IMR-90 (cell line): ENCODE measurements around the gene LMO4. TPM values are rescaled to one million over a fixed set of nuclear protein-coding genes. Genes with fewer than 3 reads are reported as not detected.

ENCODE experiments used
- ATAC-seq: fragments of 200-7000 bp; cut with Tn5 transposase; 2 replicates; pipeline ENCODE4 v1.9.1; 2020; ENCODE audit warnings: low read depth, mild to moderate bottlenecking, moderate library complexity
- BruUV-seq: library from RNA; stranded (reverse); fragments of 400-500 nt; replicated peaks from 2 replicates; lab custom pipeline; 2021; lab: Mats Ljungman, UMichigan
- CTCF ChIA-PET: fragments of 300-600 bp; formaldehyde crosslinking; extraction: SDS; loops from one replicate; lab custom pipeline; 2021; ENCODE audit warnings: antibody characterized with exemption; lab: Yijun Ruan, JAX
- POLR2A ChIA-PET: fragments of 300-600 bp; sonication (Branson Sonifier 250); formaldehyde crosslinking; loops from one replicate; lab custom pipeline; 2022; ENCODE audit warnings: antibody characterized with exemption; ENCODE audit not compliant: unreplicated experiment; lab: Charles Lee
- DNase-seq: peaks from one replicate; pipeline ENCODE4 v3.0.0; 2013
- H2AFZ ChIP-seq: replicated peaks from 2 replicates; pipeline ENCODE3; 2013; ENCODE audit warnings: low read length, mild to moderate bottlenecking; ENCODE audit not compliant: poor library complexity
- H2AK5ac ChIP-seq: 2 replicates; pipeline ENCODE4 v1.6.1; 2013; ENCODE audit warnings: low read depth, low read length, inconsistent platforms
- H2AK9ac ChIP-seq: replicated peaks from 2 replicates; pipeline ENCODE3; 2013; ENCODE audit warnings: mild to moderate bottlenecking, low read depth, low read length, moderate library complexity; ENCODE audit not compliant: poor library complexity
- H2BK120ac ChIP-seq: 2 replicates; pipeline ENCODE4 v1.6.1; 2013; ENCODE audit warnings: low read depth, low read length, inconsistent platforms
- H2BK15ac ChIP-seq: 3 replicates; pipeline ENCODE4 v1.6.1; 2013; ENCODE audit warnings: low read depth, low read length, inconsistent platforms
- H2BK20ac ChIP-seq: 2 replicates; pipeline ENCODE4 v1.6.1; 2013; ENCODE audit warnings: low read depth, mild to moderate bottlenecking, inconsistent platforms, low read length, moderate library complexity
- H2BK5ac ChIP-seq: 2 replicates; pipeline ENCODE4 v1.6.1; 2013; ENCODE audit warnings: mild to moderate bottlenecking, low read depth, low read length, inconsistent platforms; ENCODE audit not compliant: poor library complexity, severe bottlenecking
- H3K14ac ChIP-seq: replicated peaks from 2 replicates; pipeline ENCODE4 v1.6.1; 2013; ENCODE audit warnings: low read depth, low read length, inconsistent platforms
- H3K18ac ChIP-seq: 2 replicates; pipeline ENCODE4 v1.6.1; 2013; ENCODE audit warnings: low read depth, low read length, control low read depth
- H3K23ac ChIP-seq: 2 replicates; pipeline ENCODE4 v1.6.1; 2013; ENCODE audit warnings: low read depth, low read length, inconsistent platforms
- H3K27ac ChIP-seq: 2 replicates; pipeline ENCODE4 v1.5.1; 2013; ENCODE audit warnings: mild to moderate bottlenecking, control low read depth, low read length; ENCODE audit not compliant: insufficient read depth
- H3K27me3 ChIP-seq: 2 replicates; pipeline ENCODE4 v1.6.1; 2013; ENCODE audit warnings: low read length; ENCODE audit not compliant: control insufficient read depth, insufficient read depth
- H3K36me3 ChIP-seq: 2 replicates; pipeline ENCODE4 v1.6.1; 2013; ENCODE audit warnings: low read length, mixed read lengths; ENCODE audit not compliant: control insufficient read depth, insufficient read depth
- H3K4ac ChIP-seq: 2 replicates; pipeline ENCODE4 v1.6.1; 2013; ENCODE audit warnings: low read depth, low read length, inconsistent platforms
- H3K4me1 ChIP-seq: 2 replicates; pipeline ENCODE4 v1.6.1; 2013; ENCODE audit warnings: low read length, mixed read lengths; ENCODE audit not compliant: control insufficient read depth, insufficient read depth
- H3K4me2 ChIP-seq: 2 replicates; pipeline ENCODE4 v1.6.1; 2013; ENCODE audit warnings: low read depth, mild to moderate bottlenecking, control low read depth, low read length, moderate library complexity
- H3K4me3 ChIP-seq: 2 replicates; pipeline ENCODE4 v1.5.1; 2013; ENCODE audit warnings: low read depth, mild to moderate bottlenecking, control low read depth, low read length, moderate library complexity; ENCODE audit not compliant: insufficient read depth
- H3K56ac ChIP-seq: 2 replicates; pipeline ENCODE4 v1.6.1; 2013; ENCODE audit warnings: low read length, inconsistent platforms; ENCODE audit not compliant: insufficient read depth; ENCODE audit errors: extremely low read depth
- H3K79me1 ChIP-seq, 2 experiments: 2 replicates each; pipeline ENCODE4 v1.6.1; 2013; ENCODE audit warnings: low read length in 2 of 2, inconsistent platforms in 1 of 2, low read depth in 1 of 2
- H3K9ac ChIP-seq: 2 replicates; pipeline ENCODE4 v1.6.1; 2013; ENCODE audit warnings: low read depth, low read length, control low read depth
- H3K9me1 ChIP-seq: 2 replicates; pipeline ENCODE4 v1.6.1; 2013; ENCODE audit warnings: low read length, inconsistent platforms; ENCODE audit not compliant: insufficient read depth
- H3K9me3 ChIP-seq: 2 replicates; pipeline ENCODE4 v1.6.1; 2013; ENCODE audit warnings: low read length; ENCODE audit not compliant: control insufficient read depth, insufficient read depth
- H4K20me1 ChIP-seq: 2 replicates; pipeline ENCODE4 v1.6.1; 2013; ENCODE audit warnings: low read length, inconsistent platforms; ENCODE audit not compliant: insufficient read depth
- H4K5ac ChIP-seq: 2 replicates; pipeline ENCODE4 v1.6.1; 2013; ENCODE audit warnings: mild to moderate bottlenecking, low read depth, low read length, control low read depth
- H4K8ac ChIP-seq, 2 experiments: 2 replicates each; pipeline ENCODE4 v1.6.1; 2013; ENCODE audit warnings: low read depth in 2 of 2, low read length in 2 of 2, control low read depth in 1 of 2, inconsistent platforms in 1 of 2
- H4K91ac ChIP-seq: 2 replicates; pipeline ENCODE4 v1.6.1; 2013; ENCODE audit warnings: low read depth, low read length, inconsistent platforms; ENCODE audit not compliant: insufficient read depth
- BHLHE40 ChIP-seq: fragments of 150-350 bp; IDR thresholded peaks from 2 replicates; pipeline ENCODE4 v1.6.1; 2016; ENCODE audit warnings: mild to moderate bottlenecking, low read depth, low read length
- CEBPB ChIP-seq: IDR thresholded peaks from 2 replicates; pipeline ENCODE4 v1.6.1; 2012; ENCODE audit warnings: low read depth, low read length, improper control_type of control experiment
- CHD1 ChIP-seq: IDR thresholded peaks from 2 replicates; pipeline ENCODE4 v1.6.1; 2012; ENCODE audit warnings: low read depth, low read length, improper control_type of control experiment
- CTCF ChIP-seq: conservative IDR thresholded peaks from 2 replicates; pipeline ENCODE4 v1.5.1; 2012; ENCODE audit warnings: mild to moderate bottlenecking, low read depth, low read length, improper control_type of control experiment
- FOS ChIP-seq: fragments of 150-350 bp; IDR thresholded peaks from 2 replicates; pipeline ENCODE4 v1.6.1; 2016; ENCODE audit warnings: low read depth, low read length
- MAFK ChIP-seq: IDR thresholded peaks from 2 replicates; pipeline ENCODE4 v1.6.1; 2012; ENCODE audit warnings: low read depth, low read length, improper control_type of control experiment
- MAZ ChIP-seq: IDR thresholded peaks from 2 replicates; pipeline ENCODE4 v1.6.1; 2012; ENCODE audit warnings: low read depth, mild to moderate bottlenecking, low read length, improper control_type of control experiment, moderate library complexity, borderline replicate concordance
- MXI1 ChIP-seq: IDR thresholded peaks from 2 replicates; pipeline ENCODE4 v1.6.1; 2012; ENCODE audit warnings: low read depth, mild to moderate bottlenecking, low read length, moderate library complexity, borderline replicate concordance
- NFE2L2 ChIP-seq: fragments of 150-350 bp; IDR thresholded peaks from 2 replicates; pipeline ENCODE4 v1.6.1; 2016; ENCODE audit warnings: low read depth, mild to moderate bottlenecking, low read length
- POLR2A ChIP-seq: IDR thresholded peaks from 2 replicates; pipeline ENCODE4 v1.6.1; 2012; ENCODE audit warnings: mild to moderate bottlenecking, low read depth, low read length
- RAD21 ChIP-seq: IDR thresholded peaks from 2 replicates; pipeline ENCODE4 v1.6.1; 2012; ENCODE audit warnings: low read length, improper control_type of control experiment
- RCOR1 ChIP-seq: IDR thresholded peaks from 2 replicates; pipeline ENCODE4 v1.6.1; 2012; ENCODE audit warnings: mild to moderate bottlenecking, low read length, improper control_type of control experiment; ENCODE audit not compliant: insufficient replicate concordance
- RFX5 ChIP-seq: IDR thresholded peaks from 2 replicates; pipeline ENCODE4 v1.8.0; 2012; ENCODE audit warnings: low read depth, mild to moderate bottlenecking, low read length, moderate library complexity
- SMC3 ChIP-seq: fragments of 150-350 bp; IDR thresholded peaks from 2 replicates; pipeline ENCODE4 v1.6.1; 2016; ENCODE audit warnings: low read depth, mild to moderate bottlenecking, antibody characterized with exemption, low read length, moderate library complexity
- USF2 ChIP-seq: fragments of 150-350 bp; IDR thresholded peaks from 2 replicates; pipeline ENCODE4 v1.6.1; 2017; ENCODE audit warnings: mild to moderate bottlenecking, antibody characterized with exemption, low read length, low read depth
- WGBS, 2 experiments: methylation state at CpG; one replicate each; pipeline versions ENCODE4 v1.1.5 to v1.1.7; 2013; ENCODE audit warnings: missing lambda C conversion rate in 2 of 2; ENCODE audit not compliant: insufficient read length in 1 of 2; ENCODE audit errors: extremely low coverage in 2 of 2; 5-methylcytosine and 5-hydroxymethylcytosine counted together
- dilution Hi-C: fragments of 300-500 bp; cut with HindIII; formaldehyde crosslinking; loops from one replicate; pipeline ENCODE4 v1.14.3; 2018; ENCODE audit warnings: low sequenced_read_pairs; ENCODE audit not compliant: unreplicated experiment
- in situ Hi-C: fragments of 300-500 bp; cut with MboI; formaldehyde crosslinking; loops from 3 replicates; pipeline ENCODE4 v1.14.3; 2019; ENCODE audit warnings: low sequenced_read_pairs, inconsistent platforms, mixed read lengths
- intact Hi-C: fragments of 100-400 bp; cut with micrococcal nuclease; formaldehyde crosslinking; loops from 2 replicates; pipeline ENCODE4 v1.10.0; 2022
- polyA plus RNA-seq, 3 experiments: library from polyadenylated mRNA; depleted of rRNA; stranded (reverse); fragments of >200 nt; gene quantifications; 2 replicates each; pipeline ENCODE4 v1.2.3, GENCODE V29; 2012; ENCODE audit warnings: low replicate concordance in 1 of 3
- total RNA-seq: library from RNA; depleted of rRNA; stranded (reverse); fragments of >200 nt; gene quantifications from 2 replicates; pipeline ENCODE4 v1.2.3, GENCODE V29; 2012

The LMO4 gene
- total and polyA plus RNA-seq, 2 of the 4 experiments (the other 2 are of a cell fraction) = 98.9 to 109 TPM

GRCh38 chr1:87292684-87293493, 35.8 kb upstream of the LMO4 start:
- Histone ChIP-seq H3K4me1 (0 out of 2 replicates have a peak, but pooled peaks cover 1% of the 10 kb centered on the region), H3K18ac (no peak overlapping the region), H2AFZ (no peak overlapping the region), H3K27me3 (peaks cover 2% of the 10 kb centered on the region), H3K23ac (no peak overlapping the region), H3K9me1 (no peaks in the 10 kb centered on the region), H3K56ac (no peak overlapping the region), H3K4me3 (no peak overlapping the region), H2BK120ac (no peak overlapping the region), H2AK5ac (no peak overlapping the region), H2BK5ac (no peak overlapping the region), H3K4ac (no peak overlapping the region), H3K9me3 (no peaks in the 10 kb centered on the region; the same call in 1 of the 2 replicates), H3K9ac (no peak overlapping the region), H2AK9ac (no peak overlapping the region), H2BK15ac (no peak overlapping the region), H2BK20ac (no peak overlapping the region), H4K5ac (no peak overlapping the region), H4K8ac (no peak overlapping the region), H3K36me3 (no peaks in the 10 kb centered on the region), H3K14ac (no peak overlapping the region), H3K79me1 (no peaks in the 10 kb centered on the region), H4K91ac (no peak overlapping the region), H4K20me1 (no peaks in the 10 kb centered on the region), H3K27ac (no peak overlapping the region), H3K4me2 (no peak overlapping the region)
- ATAC-seq (peak; percentile 68; the same call in 1 of the 2 replicates), DNase-seq (peak; percentile 65)
- dilution Hi-C loops (no loop called here), in situ Hi-C loops (loop anchor here (10.0 to 25.0 kb wide), 2 partner anchors 1022 to 1269 kb away; no protein-coding TSS in a partner anchor), intact Hi-C loops (loop anchor here (1.0 to 10.0 kb wide), 7 partner anchors 140 to 1254 kb away; no protein-coding TSS in a partner anchor)
- POLR2A ChIA-PET = no interaction called here
- BruUV-seq = no TSS peak
- no CpG with 5 or more reads among the region's 9 CpGs for WGBS, 2 experiments
- CTCF ChIA-PET = interaction anchor here (1.0 to 1.9 kb wide), 4 partner anchors 11 to 143 kb away, joined by 3 to 4 read pairs (median 3); no protein-coding TSS in a partner anchor
- TF ChIP-seq CHD1 (no peak), MXI1 (no peak), USF2 (no peak), FOS (no peak), RCOR1 (no peak), CEBPB (no peak), MAFK (no peak), CTCF (peak; percentile 77), POLR2A (no peak), SMC3 (peak; percentile 80), MAZ (no peak), BHLHE40 (no peak), RFX5 (no peak), NFE2L2 (no peak), RAD21 (peak; percentile 77)
